WTC11 (cell line): ENCODE measurements around the gene SCML1. TPM values are rescaled to one million over a fixed set of nuclear protein-coding genes. Genes with fewer than 3 reads are reported as not detected.

Source experiments
- ATAC-seq: fragments of 200-7000 bp; cut with Tn5 transposase; 2 replicates; pipeline ENCODE4 v1.10.0; 2021; ENCODE audit warnings: mild to moderate bottlenecking, moderate library complexity
- CTCF ChIA-PET: fragments of 300-600 bp; sonication (Branson Sonifier 250); formaldehyde crosslinking; loops from one replicate; lab custom pipeline; 2021; ENCODE audit warnings: antibody characterized with exemption; lab: Charles Lee
- POLR2A ChIA-PET: fragments of 350-600 bp; sonication (Branson Sonifier 250); formaldehyde crosslinking; loops from one replicate; lab custom pipeline; 2021; ENCODE audit warnings: antibody characterized with exemption; lab: Charles Lee
- DNase-seq: peaks from one replicate; pipeline ENCODE4 v3.0.0; 2021; ENCODE audit warnings: low spot score
- H3K27ac Mint-ChIP-seq: 2 replicates; pipeline ENCODE4 v1.8.0; 2021; ENCODE audit warnings: mixed read lengths
- H3K27me3 Mint-ChIP-seq: 2 replicates; pipeline ENCODE4 v1.8.0; 2021; ENCODE audit warnings: low read depth, mild to moderate bottlenecking, moderate library complexity, mixed read lengths
- H3K36me3 Mint-ChIP-seq: 2 replicates; pipeline ENCODE4 v1.8.0; 2021; ENCODE audit warnings: mixed read lengths
- H3K4me1 Mint-ChIP-seq: 2 replicates; pipeline ENCODE4 v1.8.0; 2022; ENCODE audit warnings: mixed read lengths
- H3K4me3 Mint-ChIP-seq: 2 replicates; pipeline ENCODE4 v1.8.0; 2021; ENCODE audit warnings: mild to moderate bottlenecking, moderate library complexity, mixed read lengths
- H3K9me3 Mint-ChIP-seq: 2 replicates; pipeline ENCODE4 v1.8.0; 2021; ENCODE audit warnings: mixed read lengths
- CREB1 ChIP-seq: sonication (generic); formaldehyde crosslinking; IDR thresholded peaks from 2 replicates; pipeline ENCODE4 v1.8.0; 2023; ENCODE audit warnings: mild to moderate bottlenecking, missing genetic modification reagents
- FOXP1 ChIP-seq: sonication (generic); formaldehyde crosslinking; IDR thresholded peaks from 2 replicates; pipeline ENCODE4 v1.8.0; 2022; ENCODE audit warnings: missing genetic modification reagents, mild to moderate bottlenecking, moderate library complexity, borderline replicate concordance
- MYBL2 ChIP-seq: sonication (generic); formaldehyde crosslinking; IDR thresholded peaks from 2 replicates; pipeline ENCODE4 v1.8.1; 2023; ENCODE audit warnings: mild to moderate bottlenecking, moderate library complexity, missing genetic modification reagents
- NFE2L1 ChIP-seq: sonication (generic); formaldehyde crosslinking; IDR thresholded peaks from 2 replicates; pipeline ENCODE4 v1.8.1; 2023; ENCODE audit warnings: missing genetic modification reagents
- NFYB ChIP-seq: sonication (generic); formaldehyde crosslinking; conservative IDR thresholded peaks from 2 replicates; pipeline ENCODE4 v1.8.0; 2022; ENCODE audit warnings: low read depth, missing genetic modification reagents
- OVOL2 ChIP-seq: fragments of 250-450 bp; sonication (Bioruptor Pico); IDR thresholded peaks from 2 replicates; pipeline ENCODE4 v1.9.0; 2021; ENCODE audit warnings: mild to moderate bottlenecking, borderline replicate concordance
- RELA ChIP-seq: sonication (generic); formaldehyde crosslinking; IDR thresholded peaks from 2 replicates; pipeline ENCODE4 v1.8.1; 2022; ENCODE audit warnings: missing genetic modification reagents, mild to moderate bottlenecking, borderline replicate concordance
- SMAD3 ChIP-seq: sonication (generic); formaldehyde crosslinking; IDR thresholded peaks from 2 replicates; pipeline ENCODE4 v1.8.0; 2022; ENCODE audit warnings: missing genetic modification reagents, mild to moderate bottlenecking, borderline replicate concordance
- TCF7 ChIP-seq: sonication (generic); formaldehyde crosslinking; IDR thresholded peaks from 2 replicates; pipeline ENCODE4 v1.8.0; 2022; ENCODE audit warnings: mild to moderate bottlenecking, low read depth, missing genetic modification reagents, moderate library complexity
- TEAD4 ChIP-seq: sonication (generic); formaldehyde crosslinking; IDR thresholded peaks from 2 replicates; pipeline ENCODE4 v1.8.0; 2022; ENCODE audit warnings: mild to moderate bottlenecking, missing genetic modification reagents
- ZNF121 ChIP-seq: sonication (generic); formaldehyde crosslinking; IDR thresholded peaks from 2 replicates; pipeline ENCODE4 v1.8.0; 2023; ENCODE audit warnings: missing genetic modification reagents
- ZNF138 ChIP-seq: sonication (generic); formaldehyde crosslinking; conservative IDR thresholded peaks from 2 replicates; pipeline ENCODE4 v1.8.1; 2022; ENCODE audit warnings: mild to moderate bottlenecking, moderate library complexity, missing genetic modification reagents
- ZNF232 ChIP-seq: sonication (generic); formaldehyde crosslinking; IDR thresholded peaks from 2 replicates; pipeline ENCODE4 v1.8.0; 2022; ENCODE audit warnings: mild to moderate bottlenecking, missing genetic modification reagents
- ZNF263 ChIP-seq: sonication (generic); formaldehyde crosslinking; IDR thresholded peaks from 2 replicates; pipeline ENCODE4 v1.8.1; 2022; ENCODE audit warnings: low read depth, mild to moderate bottlenecking, moderate library complexity, missing genetic modification reagents
- total RNA-seq: library from RNA; stranded (reverse); gene quantifications from 3 replicates; pipeline ENCODE4 v1.2.3, GENCODE V29; 2021
- TF ChIP-seq, protein P1 (sequence below): fragments of 250-450 bp; sonication (Bioruptor Pico); IDR thresholded peaks from 2 replicates; pipeline ENCODE4 v1.9.0; 2021; ENCODE audit warnings: moderate library complexity, mild to moderate bottlenecking, inconsistent platforms, borderline replicate concordance
- TF ChIP-seq, protein P2 (sequence below): fragments of 250-450 bp; sonication (Bioruptor Pico); IDR thresholded peaks from 2 replicates; pipeline ENCODE4 v1.9.0; 2021; ENCODE audit warnings: mild to moderate bottlenecking
- TF ChIP-seq, protein P3 (sequence below): sonication (generic); formaldehyde crosslinking; IDR thresholded peaks from 2 replicates; pipeline ENCODE4 v1.8.1; 2022; ENCODE audit warnings: missing genetic modification reagents, borderline replicate concordance
- TF ChIP-seq, protein P4 (sequence below): sonication (generic); formaldehyde crosslinking; IDR thresholded peaks from 2 replicates; pipeline ENCODE4 v1.8.1; 2023; ENCODE audit warnings: mild to moderate bottlenecking, missing genetic modification reagents
- TF ChIP-seq, protein P5 (sequence below): sonication (generic); formaldehyde crosslinking; IDR thresholded peaks from 2 replicates; pipeline ENCODE4 v1.8.1; 2022; ENCODE audit warnings: mild to moderate bottlenecking, missing genetic modification reagents, moderate library complexity, borderline replicate concordance
- TF ChIP-seq, protein P6 (sequence below): sonication (generic); formaldehyde crosslinking; IDR thresholded peaks from 2 replicates; pipeline ENCODE4 v1.8.0; 2022; ENCODE audit warnings: mild to moderate bottlenecking, missing genetic modification reagents
- TF ChIP-seq, protein P7 (sequence below): sonication (generic); formaldehyde crosslinking; conservative IDR thresholded peaks from 2 replicates; pipeline ENCODE4 v1.8.1; 2022; ENCODE audit warnings: mild to moderate bottlenecking, missing genetic modification reagents
- TF ChIP-seq, protein P8 (sequence below): sonication (generic); formaldehyde crosslinking; IDR thresholded peaks from 2 replicates; pipeline ENCODE4 v1.8.1; 2022; ENCODE audit warnings: low read depth, mild to moderate bottlenecking, moderate library complexity, missing genetic modification reagents, borderline replicate concordance
- TF ChIP-seq, protein P9 (sequence below): fragments of 250-450 bp; sonication (Bioruptor Pico); IDR thresholded peaks from 2 replicates; pipeline ENCODE4 v2.1.2; 2022; ENCODE audit warnings: mild to moderate bottlenecking, moderate library complexity

Gene SCML1
- total RNA-seq, 1 experiment from 2014 or later, result 2.3 TPM

DNA sequence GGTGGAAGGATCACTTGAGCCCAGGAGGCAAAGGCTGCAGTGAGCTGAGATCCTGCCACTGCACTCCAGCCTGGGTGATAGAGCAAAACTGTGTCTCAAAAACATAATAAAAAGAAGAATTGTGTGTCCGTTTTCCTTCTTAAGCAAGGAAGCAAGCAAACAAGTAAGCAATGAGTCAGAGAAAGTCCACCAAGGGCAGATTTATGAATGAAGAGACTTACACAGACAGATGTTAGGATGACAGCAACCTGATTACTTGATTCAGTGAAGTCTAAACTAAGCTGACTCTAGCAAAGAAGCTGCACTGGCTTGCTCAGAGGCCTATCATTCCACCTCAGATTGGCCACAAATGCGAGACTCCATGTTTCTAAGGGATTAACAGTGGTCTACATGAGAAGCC, 34.1 kb upstream of the SCML1 start:
- ATAC-seq, result no peak
- Mint-ChIP-seq H3K36me3 (no peaks in the 10 kb centered on the region), H3K27me3 (no peaks in the 10 kb centered on the region; the same call in 1 of the 2 replicates), H3K9me3 (no peaks in the 10 kb centered on the region), H3K27ac (no peak overlapping the region), H3K4me1 (no peaks in the 10 kb centered on the region), H3K4me3 (no peak overlapping the region)
- no peak for DNase-seq
- TF ChIP-seq ZNF232 (CRISPR knock-in tag) (no peak), RELA (CRISPR knock-in tag) (no peak), ZNF121 (CRISPR knock-in tag) (no peak), SMAD3 (CRISPR knock-in tag) (no peak), ZNF138 (no peak), NFYB (CRISPR knock-in tag) (no peak), TEAD4 (CRISPR knock-in tag) (no peak), ZNF263 (no peak), CREB1 (no peak), FOXP1 (CRISPR knock-in tag) (no peak)
- TF ChIP-seq, protein P1, sequence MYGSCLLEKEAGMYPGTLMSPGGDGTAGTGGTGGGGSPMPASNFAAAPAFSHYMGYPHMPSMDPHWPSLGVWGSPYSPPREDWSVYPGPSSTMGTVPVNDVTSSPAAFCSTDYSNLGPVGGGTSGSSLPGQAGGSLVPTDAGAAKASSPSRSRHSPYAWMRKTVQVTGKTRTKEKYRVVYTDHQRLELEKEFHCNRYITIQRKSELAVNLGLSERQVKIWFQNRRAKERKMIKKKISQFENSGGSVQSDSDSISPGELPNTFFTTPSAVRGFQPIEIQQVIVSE, result no peak
- TF ChIP-seq, protein P2, sequence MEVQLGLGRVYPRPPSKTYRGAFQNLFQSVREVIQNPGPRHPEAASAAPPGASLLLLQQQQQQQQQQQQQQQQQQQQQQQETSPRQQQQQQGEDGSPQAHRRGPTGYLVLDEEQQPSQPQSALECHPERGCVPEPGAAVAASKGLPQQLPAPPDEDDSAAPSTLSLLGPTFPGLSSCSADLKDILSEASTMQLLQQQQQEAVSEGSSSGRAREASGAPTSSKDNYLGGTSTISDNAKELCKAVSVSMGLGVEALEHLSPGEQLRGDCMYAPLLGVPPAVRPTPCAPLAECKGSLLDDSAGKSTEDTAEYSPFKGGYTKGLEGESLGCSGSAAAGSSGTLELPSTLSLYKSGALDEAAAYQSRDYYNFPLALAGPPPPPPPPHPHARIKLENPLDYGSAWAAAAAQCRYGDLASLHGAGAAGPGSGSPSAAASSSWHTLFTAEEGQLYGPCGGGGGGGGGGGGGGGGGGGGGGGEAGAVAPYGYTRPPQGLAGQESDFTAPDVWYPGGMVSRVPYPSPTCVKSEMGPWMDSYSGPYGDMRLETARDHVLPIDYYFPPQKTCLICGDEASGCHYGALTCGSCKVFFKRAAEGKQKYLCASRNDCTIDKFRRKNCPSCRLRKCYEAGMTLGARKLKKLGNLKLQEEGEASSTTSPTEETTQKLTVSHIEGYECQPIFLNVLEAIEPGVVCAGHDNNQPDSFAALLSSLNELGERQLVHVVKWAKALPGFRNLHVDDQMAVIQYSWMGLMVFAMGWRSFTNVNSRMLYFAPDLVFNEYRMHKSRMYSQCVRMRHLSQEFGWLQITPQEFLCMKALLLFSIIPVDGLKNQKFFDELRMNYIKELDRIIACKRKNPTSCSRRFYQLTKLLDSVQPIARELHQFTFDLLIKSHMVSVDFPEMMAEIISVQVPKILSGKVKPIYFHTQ (CRISPR knock-in tag), result no peak
- TF ChIP-seq, protein P3, sequence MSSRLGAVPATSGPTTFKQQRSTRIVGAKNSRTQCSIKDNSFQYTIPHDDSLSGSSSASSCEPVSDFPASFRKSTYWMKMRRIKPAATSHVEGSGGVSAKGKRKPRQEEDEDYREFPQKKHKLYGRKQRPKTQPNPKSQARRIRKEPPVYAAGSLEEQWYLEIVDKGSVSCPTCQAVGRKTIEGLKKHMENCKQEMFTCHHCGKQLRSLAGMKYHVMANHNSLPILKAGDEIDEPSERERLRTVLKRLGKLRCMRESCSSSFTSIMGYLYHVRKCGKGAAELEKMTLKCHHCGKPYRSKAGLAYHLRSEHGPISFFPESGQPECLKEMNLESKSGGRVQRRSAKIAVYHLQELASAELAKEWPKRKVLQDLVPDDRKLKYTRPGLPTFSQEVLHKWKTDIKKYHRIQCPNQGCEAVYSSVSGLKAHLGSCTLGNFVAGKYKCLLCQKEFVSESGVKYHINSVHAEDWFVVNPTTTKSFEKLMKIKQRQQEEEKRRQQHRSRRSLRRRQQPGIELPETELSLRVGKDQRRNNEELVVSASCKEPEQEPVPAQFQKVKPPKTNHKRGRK (CRISPR knock-in tag), result no peak
- TF ChIP-seq, protein P4, sequence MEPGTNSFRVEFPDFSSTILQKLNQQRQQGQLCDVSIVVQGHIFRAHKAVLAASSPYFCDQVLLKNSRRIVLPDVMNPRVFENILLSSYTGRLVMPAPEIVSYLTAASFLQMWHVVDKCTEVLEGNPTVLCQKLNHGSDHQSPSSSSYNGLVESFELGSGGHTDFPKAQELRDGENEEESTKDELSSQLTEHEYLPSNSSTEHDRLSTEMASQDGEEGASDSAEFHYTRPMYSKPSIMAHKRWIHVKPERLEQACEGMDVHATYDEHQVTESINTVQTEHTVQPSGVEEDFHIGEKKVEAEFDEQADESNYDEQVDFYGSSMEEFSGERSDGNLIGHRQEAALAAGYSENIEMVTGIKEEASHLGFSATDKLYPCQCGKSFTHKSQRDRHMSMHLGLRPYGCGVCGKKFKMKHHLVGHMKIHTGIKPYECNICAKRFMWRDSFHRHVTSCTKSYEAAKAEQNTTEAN, result no peak
- TF ChIP-seq, protein P5, sequence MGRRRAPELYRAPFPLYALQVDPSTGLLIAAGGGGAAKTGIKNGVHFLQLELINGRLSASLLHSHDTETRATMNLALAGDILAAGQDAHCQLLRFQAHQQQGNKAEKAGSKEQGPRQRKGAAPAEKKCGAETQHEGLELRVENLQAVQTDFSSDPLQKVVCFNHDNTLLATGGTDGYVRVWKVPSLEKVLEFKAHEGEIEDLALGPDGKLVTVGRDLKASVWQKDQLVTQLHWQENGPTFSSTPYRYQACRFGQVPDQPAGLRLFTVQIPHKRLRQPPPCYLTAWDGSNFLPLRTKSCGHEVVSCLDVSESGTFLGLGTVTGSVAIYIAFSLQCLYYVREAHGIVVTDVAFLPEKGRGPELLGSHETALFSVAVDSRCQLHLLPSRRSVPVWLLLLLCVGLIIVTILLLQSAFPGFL (CRISPR knock-in tag), result no peak
- TF ChIP-seq, protein P6, sequence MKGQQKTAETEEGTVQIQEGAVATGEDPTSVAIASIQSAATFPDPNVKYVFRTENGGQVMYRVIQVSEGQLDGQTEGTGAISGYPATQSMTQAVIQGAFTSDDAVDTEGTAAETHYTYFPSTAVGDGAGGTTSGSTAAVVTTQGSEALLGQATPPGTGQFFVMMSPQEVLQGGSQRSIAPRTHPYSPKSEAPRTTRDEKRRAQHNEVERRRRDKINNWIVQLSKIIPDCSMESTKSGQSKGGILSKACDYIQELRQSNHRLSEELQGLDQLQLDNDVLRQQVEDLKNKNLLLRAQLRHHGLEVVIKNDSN, result no peak
- POLR2A ChIA-PET, result no interaction called here
- CTCF ChIA-PET, result no interaction called here

DNA sequence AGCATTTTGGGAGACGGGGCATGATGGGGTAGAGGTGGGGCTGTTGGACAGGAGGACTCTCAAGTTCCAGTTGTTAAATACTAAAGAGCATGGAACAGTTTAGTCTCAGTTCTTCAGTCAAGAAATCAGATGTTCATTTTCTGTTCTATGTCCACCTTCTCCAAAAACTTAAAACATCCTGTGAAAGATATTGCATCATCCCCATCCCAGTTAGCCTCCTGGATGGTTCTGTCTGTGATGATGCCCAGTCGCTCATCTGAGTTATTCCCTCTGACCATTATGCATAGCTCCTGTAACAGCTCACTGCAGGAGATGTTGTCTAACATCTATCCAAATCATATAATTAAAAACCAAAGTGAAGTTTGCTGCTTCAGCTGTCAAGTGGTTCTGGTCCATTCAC, 32.1 kb upstream of the SCML1 start:
- DNase-seq (no peak), ATAC-seq (no peak)
- H3K4me3 Mint-ChIP-seq, result no peak overlapping the region
- CTCF ChIA-PET, result no interaction called here
- peaks cover 11% of the 10 kb centered on the region for H3K27me3 Mint-ChIP-seq
- no peaks in the 10 kb centered on the region for H3K36me3 Mint-ChIP-seq
- H3K9me3 Mint-ChIP-seq, result no peaks in the 10 kb centered on the region
- POLR2A ChIA-PET, result no interaction called here
- H3K27ac Mint-ChIP-seq, result no peak overlapping the region
- no peaks in the 10 kb centered on the region for H3K4me1 Mint-ChIP-seq
- TF ChIP-seq, protein P7, sequence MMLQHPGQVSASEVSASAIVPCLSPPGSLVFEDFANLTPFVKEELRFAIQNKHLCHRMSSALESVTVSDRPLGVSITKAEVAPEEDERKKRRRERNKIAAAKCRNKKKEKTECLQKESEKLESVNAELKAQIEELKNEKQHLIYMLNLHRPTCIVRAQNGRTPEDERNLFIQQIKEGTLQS (CRISPR knock-in tag), result no peak
- no peak for TF ChIP-seq MYBL2 (CRISPR knock-in tag)
- no peak for TF ChIP-seq TCF7 (CRISPR knock-in tag)
- no peak for TF ChIP-seq ZNF121 (CRISPR knock-in tag)
- TF ChIP-seq, protein P5 (CRISPR knock-in tag), result no peak
- TF ChIP-seq NFE2L1 (CRISPR knock-in tag), result no peak
- TF ChIP-seq, protein P8, sequence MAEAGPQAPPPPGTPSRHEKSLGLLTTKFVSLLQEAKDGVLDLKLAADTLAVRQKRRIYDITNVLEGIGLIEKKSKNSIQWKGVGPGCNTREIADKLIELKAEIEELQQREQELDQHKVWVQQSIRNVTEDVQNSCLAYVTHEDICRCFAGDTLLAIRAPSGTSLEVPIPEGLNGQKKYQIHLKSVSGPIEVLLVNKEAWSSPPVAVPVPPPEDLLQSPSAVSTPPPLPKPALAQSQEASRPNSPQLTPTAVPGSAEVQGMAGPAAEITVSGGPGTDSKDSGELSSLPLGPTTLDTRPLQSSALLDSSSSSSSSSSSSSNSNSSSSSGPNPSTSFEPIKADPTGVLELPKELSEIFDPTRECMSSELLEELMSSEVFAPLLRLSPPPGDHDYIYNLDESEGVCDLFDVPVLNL (CRISPR knock-in tag), result no peak
- TF ChIP-seq OVOL2 (CRISPR knock-in tag), result no peak
- no peak for TF ChIP-seq SMAD3 (CRISPR knock-in tag)
- TF ChIP-seq, protein P9, sequence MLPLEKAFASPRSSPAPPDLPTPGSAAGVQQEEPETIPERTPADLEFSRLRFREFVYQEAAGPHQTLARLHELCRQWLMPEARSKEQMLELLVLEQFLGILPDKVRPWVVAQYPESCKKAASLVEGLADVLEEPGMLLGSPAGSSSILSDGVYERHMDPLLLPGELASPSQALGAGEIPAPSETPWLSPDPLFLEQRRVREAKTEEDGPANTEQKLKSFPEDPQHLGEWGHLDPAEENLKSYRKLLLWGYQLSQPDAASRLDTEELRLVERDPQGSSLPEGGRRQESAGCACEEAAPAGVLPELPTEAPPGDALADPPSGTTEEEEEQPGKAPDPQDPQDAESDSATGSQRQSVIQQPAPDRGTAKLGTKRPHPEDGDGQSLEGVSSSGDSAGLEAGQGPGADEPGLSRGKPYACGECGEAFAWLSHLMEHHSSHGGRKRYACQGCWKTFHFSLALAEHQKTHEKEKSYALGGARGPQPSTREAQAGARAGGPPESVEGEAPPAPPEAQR (CRISPR knock-in tag), result no peak
